Measurements from ENCODE around the gene HRH2. TPM values are rescaled to one million over a fixed set of nuclear protein-coding genes. Genes with fewer than 3 reads are reported as not detected.
"Not testable (repeated sequence)": the region's sequence is repeated elsewhere in the genome, so short reads cannot be mapped to it uniquely, and the experiment has no call there.

Gene HRH2
- total RNA-seq, 1 experiment from 2014 or later = not detected

- no peaks in the 10 kb centered on the region for H3K4me1 ChIP-seq (replicated peaks)
- no peak overlapping the region for H3K27ac ChIP-seq
- no peaks in the 10 kb centered on the region for H3K9me3 ChIP-seq (replicated peaks)
- peak in 1 of 2 experiments; percentile 37 for DNase-seq (ENCODE audit: low read depth in 1 of 2, low spot score in 2 of 2)
- peaks cover 17% of the 10 kb centered on the region for H3K27me3 ChIP-seq (replicated peaks)
- H3K36me3 ChIP-seq = no peaks in the 10 kb centered on the region
- no peak overlapping the region for H3K4me3 ChIP-seq
Observed at GRCh38 chr5:175741556-175741955, 83.7 kb downstream of the HRH2 start.

GRCh38 chr5:175742290-175742994 lies 84.6 kb downstream of the HRH2 start:
- no peak overlapping the region for H3K4me3 ChIP-seq
- H3K4me1 ChIP-seq (replicated peaks) = no peaks in the 10 kb centered on the region
- peak in 1 of 2 experiments; percentile 34 for DNase-seq (ENCODE audit: low read depth in 1 of 2, low spot score in 2 of 2)
- H3K27me3 ChIP-seq (replicated peaks) = peaks cover 14% of the 10 kb centered on the region
- no peak overlapping the region for H3K27ac ChIP-seq
- no peaks in the 10 kb centered on the region for H3K9me3 ChIP-seq (replicated peaks)
- H3K36me3 ChIP-seq = no peaks in the 10 kb centered on the region

GRCh38 chr5:175743676-175744210 lies 85.9 kb downstream of the HRH2 start:
- no peak overlapping the region for H3K27ac ChIP-seq
- no peaks in the 10 kb centered on the region for H3K9me3 ChIP-seq (replicated peaks)
- peaks cover 4% of the 10 kb centered on the region for H3K27me3 ChIP-seq (replicated peaks)
- H3K4me1 ChIP-seq (replicated peaks) = no peaks in the 10 kb centered on the region
- H3K36me3 ChIP-seq = no peaks in the 10 kb centered on the region
- peak in 1 of 2 experiments; percentile 26 for DNase-seq (ENCODE audit: low read depth in 1 of 2, low spot score in 2 of 2)
- no peak overlapping the region for H3K4me3 ChIP-seq

GRCh38 chr5:175745210-175745609 lies 87.3 kb downstream of the HRH2 start:
- Histone ChIP-seq H3K4me3 (no peak overlapping the region), H3K9me3 (replicated peaks) (no peaks in the 10 kb centered on the region), H3K36me3 (no peaks in the 10 kb centered on the region), H3K27ac (no peak overlapping the region), H3K4me1 (replicated peaks) (no peaks in the 10 kb centered on the region), H3K27me3 (replicated peaks) (no peaks in the 10 kb centered on the region; the same call in 1 of the 2 replicates)
- DNase-seq (ENCODE audit: low read depth in 1 of 2, low spot score in 2 of 2) = peak in 1 of 2 experiments; percentile 16

- Histone ChIP-seq H3K27ac (no peak overlapping the region), H3K27me3 (replicated peaks) (no peaks in the 10 kb centered on the region; the same call in none of the 2 replicates), H3K4me3 (no peak overlapping the region), H3K36me3 (no peaks in the 10 kb centered on the region), H3K9me3 (replicated peaks) (no peaks in the 10 kb centered on the region), H3K4me1 (replicated peaks) (no peaks in the 10 kb centered on the region)
- peak in 1 of 2 experiments; percentile 38 for DNase-seq (ENCODE audit: low read depth in 1 of 2, low spot score in 2 of 2)
Observed at GRCh38 chr5:175746851-175747250, 89.0 kb downstream of the HRH2 start.

- H3K36me3 ChIP-seq = no peaks in the 10 kb centered on the region
- H3K4me1 ChIP-seq (replicated peaks) = no peaks in the 10 kb centered on the region
- peak in 1 of 2 experiments; percentile 31 for DNase-seq (ENCODE audit: low read depth in 1 of 2, low spot score in 2 of 2)
- H3K9me3 ChIP-seq (replicated peaks) = no peaks in the 10 kb centered on the region
- H3K27ac ChIP-seq = no peak overlapping the region
- H3K4me3 ChIP-seq = no peak overlapping the region
- H3K27me3 ChIP-seq (replicated peaks) = peaks cover 7% of the 10 kb centered on the region
Observed at GRCh38 chr5:175747539-175748060, 89.7 kb downstream of the HRH2 start.

- H3K4me1 ChIP-seq (replicated peaks) = no peaks in the 10 kb centered on the region
- no peak overlapping the region for H3K4me3 ChIP-seq
- H3K9me3 ChIP-seq (replicated peaks) = no peaks in the 10 kb centered on the region
- H3K27ac ChIP-seq = no peak overlapping the region
- peak in 1 of 2 experiments; percentile 30 for DNase-seq (ENCODE audit: low read depth in 1 of 2, low spot score in 2 of 2)
- peaks cover 13% of the 10 kb centered on the region for H3K27me3 ChIP-seq (replicated peaks)
- no peaks in the 10 kb centered on the region for H3K36me3 ChIP-seq
Observed at GRCh38 chr5:175748650-175749049, 90.8 kb downstream of the HRH2 start.

- peaks cover 13% of the 10 kb centered on the region for H3K27me3 ChIP-seq (replicated peaks)
- H3K4me1 ChIP-seq (replicated peaks) = no peaks in the 10 kb centered on the region
- no peak overlapping the region for H3K27ac ChIP-seq
- H3K4me3 ChIP-seq = no peak overlapping the region
- peak in 1 of 2 experiments; percentile 31 for DNase-seq (ENCODE audit: low read depth in 1 of 2, low spot score in 2 of 2)
- H3K9me3 ChIP-seq (replicated peaks) = no peaks in the 10 kb centered on the region
- no peaks in the 10 kb centered on the region for H3K36me3 ChIP-seq
Observed at GRCh38 chr5:175749591-175749990, 91.7 kb downstream of the HRH2 start.

- no peaks in the 10 kb centered on the region for H3K4me1 ChIP-seq (replicated peaks)
- H3K36me3 ChIP-seq = no peaks in the 10 kb centered on the region
- peaks cover 13% of the 10 kb centered on the region for H3K27me3 ChIP-seq (replicated peaks)
- no peak overlapping the region for H3K4me3 ChIP-seq
- no peaks in the 10 kb centered on the region for H3K9me3 ChIP-seq (replicated peaks)
- DNase-seq (ENCODE audit: low read depth in 1 of 2, low spot score in 2 of 2) = peak in 1 of 2 experiments; percentile 38
- H3K27ac ChIP-seq = no peak overlapping the region
Observed at GRCh38 chr5:175750511-175750931, 92.7 kb downstream of the HRH2 start.

GRCh38 chr5:175751369-175751768 lies 93.5 kb downstream of the HRH2 start:
- no peaks in the 10 kb centered on the region for H3K4me1 ChIP-seq (replicated peaks)
- DNase-seq (ENCODE audit: low read depth in 1 of 2, low spot score in 2 of 2) = peak in 1 of 2 experiments; percentile 32
- no peaks in the 10 kb centered on the region for H3K9me3 ChIP-seq (replicated peaks)
- no peak overlapping the region for H3K4me3 ChIP-seq
- no peaks in the 10 kb centered on the region for H3K36me3 ChIP-seq
- H3K27ac ChIP-seq = no peak overlapping the region
- H3K27me3 ChIP-seq (replicated peaks) = peaks cover 13% of the 10 kb centered on the region

GRCh38 chr5:175752826-175753535 lies 95.1 kb downstream of the HRH2 start:
- Histone ChIP-seq H3K27me3 (replicated peaks) (peaks cover 13% of the 10 kb centered on the region), H3K27ac (no peak overlapping the region), H3K36me3 (no peaks in the 10 kb centered on the region), H3K4me3 (no peak overlapping the region), H3K4me1 (replicated peaks) (no peaks in the 10 kb centered on the region), H3K9me3 (replicated peaks) (no peaks in the 10 kb centered on the region)
- DNase-seq (ENCODE audit: low read depth in 1 of 2, low spot score in 2 of 2) = peak in 1 of 2 experiments; percentile 28

- Histone ChIP-seq H3K27me3 (replicated peaks) (peaks cover 13% of the 10 kb centered on the region), H3K4me1 (replicated peaks) (no peaks in the 10 kb centered on the region), H3K9me3 (replicated peaks) (no peaks in the 10 kb centered on the region), H3K4me3 (no peak overlapping the region), H3K36me3 (no peaks in the 10 kb centered on the region), H3K27ac (no peak overlapping the region)
- peak in 1 of 2 experiments; percentile 28 for DNase-seq (ENCODE audit: low read depth in 1 of 2, low spot score in 2 of 2)
Observed at GRCh38 chr5:175753536-175754402, 95.9 kb downstream of the HRH2 start.

- H3K36me3 ChIP-seq; H3K4me1 ChIP-seq (replicated peaks); H3K27me3 ChIP-seq (replicated peaks); H3K9me3 ChIP-seq (replicated peaks); DNase-seq (ENCODE audit: low read depth in 1 of 2, low spot score in 2 of 2); H3K27ac ChIP-seq; H3K4me3 ChIP-seq: not testable (repeated sequence)
Observed at GRCh38 chr5:175759991-175760390, 102.1 kb downstream of the HRH2 start.

Data from SJSA1 (cell line).